ENCODE results near the gene IL21R.

Gene IL21R

GRCh38 chr16:27462846-27463682 lies 61.1 kb downstream of the IL21R start:
- no peak for DNase-seq (ENCODE audit: low read depth)
- H3K4me3 ChIP-seq (ENCODE audit: control insufficient read depth, low read depth, low read length), result no peak overlapping the region
- TF ChIP-seq CTCF (conservative IDR thresholded peaks at IDR 0.05; ENCODE audit: control insufficient read depth, insufficient read depth, low read depth, low read length), result no peak

- no peak for TF ChIP-seq CTCF (conservative IDR thresholded peaks at IDR 0.05; ENCODE audit: control insufficient read depth, insufficient read depth, low read depth, low read length)
- no peak overlapping the region for H3K4me3 ChIP-seq (ENCODE audit: control insufficient read depth, low read depth, low read length)
- DNase-seq (ENCODE audit: low read depth), result no peak
Observed at GRCh38 chr16:27463741-27464591, 62.0 kb downstream of the IL21R start.

GRCh38 chr16:27464626-27465482 lies 62.9 kb downstream of the IL21R start:
- no peak for DNase-seq (ENCODE audit: low read depth)
- H3K4me3 ChIP-seq (ENCODE audit: control insufficient read depth, low read depth, low read length), result no peak overlapping the region
- TF ChIP-seq CTCF (conservative IDR thresholded peaks at IDR 0.05; ENCODE audit: control insufficient read depth, insufficient read depth, low read depth, low read length), result no peak

GRCh38 chr16:27465483-27465879 lies 63.5 kb downstream of the IL21R start:
- no peak for TF ChIP-seq CTCF (conservative IDR thresholded peaks at IDR 0.05; ENCODE audit: control insufficient read depth, insufficient read depth, low read depth, low read length)
- DNase-seq (ENCODE audit: low read depth), result no peak
- H3K4me3 ChIP-seq (ENCODE audit: control insufficient read depth, low read depth, low read length), result no peak overlapping the region

GRCh38 chr16:27468941-27469531 lies 67.1 kb downstream of the IL21R start:
- no peak for TF ChIP-seq CTCF (conservative IDR thresholded peaks at IDR 0.05; ENCODE audit: control insufficient read depth, insufficient read depth, low read depth, low read length)
- no peak overlapping the region for H3K4me3 ChIP-seq (ENCODE audit: control insufficient read depth, low read depth, low read length)
- no peak for DNase-seq (ENCODE audit: low read depth)

Data from fibroblast of mammary gland (primary cell).